ENCODE results near the gene EMID1.

GRCh38 chr22:29199702-29200400, 5.8 kb upstream of the EMID1 start:
- TF ChIP-seq CTCF (IDR thresholded peaks at IDR 0.05) (no peak), POLR2A (IDR thresholded peaks at IDR 0.05) (no peak)
